HG03135 (cell line): Measurements from ENCODE around the gene SIK2.

Experiments used
- ATAC-seq: cut with Tn5 transposase; IDR thresholded peaks from one replicate; pipeline ENCODE4 v1.9.1; 2021; ENCODE audit warnings: mild to moderate bottlenecking, moderate library complexity; ENCODE audit not compliant: unreplicated experiment

The SIK2 gene

DNA sequence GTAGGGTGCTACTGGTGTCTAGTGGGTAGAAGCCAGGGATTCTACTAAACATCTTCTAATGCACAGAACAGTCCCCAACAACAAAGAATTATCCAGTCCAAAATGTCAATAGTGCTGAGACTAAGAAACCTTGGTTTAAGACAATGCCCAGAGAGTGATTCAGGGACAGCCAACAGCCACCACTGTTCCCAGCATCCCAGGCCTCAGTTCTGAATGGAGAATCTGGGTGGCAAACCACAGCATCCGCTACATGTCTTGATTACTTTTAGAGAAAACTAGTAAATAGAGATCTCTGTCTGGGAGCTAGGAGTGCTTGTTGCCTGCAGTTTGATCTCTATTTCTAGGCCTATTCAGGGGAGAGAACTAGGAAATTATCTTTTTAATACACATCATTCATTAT lies 20.9 kb upstream of the SIK2 start:
- no peak for ATAC-seq

DNA sequence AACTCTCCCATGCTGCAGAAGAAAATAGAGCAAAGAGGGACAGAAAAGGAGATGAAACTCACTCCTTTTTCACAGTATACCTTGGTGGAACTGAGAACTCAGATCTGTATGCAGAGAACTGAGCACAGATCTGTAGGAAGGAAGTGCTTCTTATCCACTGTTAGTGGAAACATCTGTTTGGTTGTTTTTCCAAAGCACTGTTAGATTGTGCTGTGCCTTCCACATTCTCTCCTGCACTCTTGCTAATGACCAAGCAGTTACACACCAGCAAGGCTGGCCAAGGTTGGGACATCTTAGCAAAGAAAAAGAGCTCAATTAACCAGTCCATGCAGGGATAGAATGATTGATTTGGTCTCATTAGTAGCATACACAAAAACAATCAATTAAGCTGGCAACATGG lies 20.1 kb upstream of the SIK2 start:
- ATAC-seq: no peak

DNA sequence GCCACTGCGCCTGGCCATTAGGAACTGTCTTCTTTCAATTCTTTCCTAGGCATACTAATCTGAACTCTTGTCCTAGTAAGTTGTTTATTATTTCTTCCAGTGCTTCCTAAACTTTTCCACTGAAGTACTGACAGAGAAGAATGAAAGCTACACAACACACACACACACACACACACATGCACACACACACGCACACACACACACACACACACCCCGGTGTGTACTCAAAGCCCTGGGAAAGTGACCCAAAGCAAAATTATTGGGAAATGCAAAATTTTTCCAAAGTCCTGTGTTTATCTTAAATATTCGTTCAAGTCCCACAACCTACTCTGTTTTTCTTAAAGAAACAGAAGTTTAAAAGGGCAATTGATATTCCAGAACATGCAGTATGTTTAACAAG lies 19.4 kb upstream of the SIK2 start:
- no peak for ATAC-seq

DNA sequence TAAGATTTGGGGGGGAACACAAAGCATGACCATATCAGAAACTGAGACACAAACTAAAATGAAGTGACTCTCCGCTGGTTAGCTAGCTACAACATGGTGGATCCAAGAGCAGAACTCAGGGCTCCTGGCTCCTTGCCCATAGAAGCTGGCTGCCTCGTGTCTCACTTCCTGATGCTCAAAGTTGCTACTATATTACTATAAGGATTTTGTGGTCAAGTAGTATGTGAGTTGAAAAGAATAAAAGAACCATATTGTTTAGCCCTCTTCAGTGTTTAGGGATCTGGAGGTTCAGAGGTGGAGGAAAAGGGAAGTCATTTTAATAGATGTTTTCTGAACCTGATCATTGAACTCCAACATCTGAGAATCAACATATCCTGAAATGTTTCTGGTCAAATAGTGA lies 16.9 kb upstream of the SIK2 start:
- no peak for ATAC-seq

DNA sequence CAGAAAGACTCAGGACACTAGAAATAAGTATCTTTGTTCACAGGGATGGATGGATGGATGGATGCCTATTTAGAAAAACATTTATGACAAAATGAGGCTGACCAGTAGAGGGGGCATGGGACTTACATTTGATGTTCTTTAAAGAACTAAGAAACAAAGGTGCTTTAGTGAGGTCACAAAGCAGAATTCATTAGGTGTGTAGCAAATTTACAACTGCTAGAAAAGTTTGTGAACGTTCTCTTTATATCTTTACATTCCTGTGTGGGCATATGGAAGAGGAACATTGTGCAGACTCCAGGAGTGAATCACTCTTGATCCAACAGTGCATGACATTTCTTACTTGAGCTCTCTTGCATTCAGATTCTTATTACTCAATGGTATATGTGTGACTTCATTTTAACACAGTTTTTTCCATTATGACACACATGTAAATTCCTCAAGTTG lies 15.8 kb upstream of the SIK2 start:
- no peak for ATAC-seq

DNA sequence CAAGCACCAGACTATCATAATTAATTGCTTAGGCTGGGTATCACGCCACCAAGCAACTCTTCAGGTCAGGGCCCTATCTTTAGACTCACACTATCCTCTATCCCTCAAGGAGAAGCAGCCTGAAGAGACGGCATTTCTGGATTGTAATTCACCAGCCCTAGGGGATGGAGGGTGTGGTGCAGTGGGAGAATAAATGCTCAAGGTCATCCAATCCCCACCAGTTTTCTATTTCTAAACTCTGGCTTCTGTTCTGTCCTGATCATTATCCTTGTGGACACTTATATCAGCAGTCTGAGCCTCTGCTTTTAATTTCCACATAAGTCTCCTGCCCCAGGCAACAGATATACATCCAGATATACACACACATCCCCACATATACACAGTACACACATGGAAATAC lies 13.1 kb upstream of the SIK2 start:
- ATAC-seq: no peak

DNA sequence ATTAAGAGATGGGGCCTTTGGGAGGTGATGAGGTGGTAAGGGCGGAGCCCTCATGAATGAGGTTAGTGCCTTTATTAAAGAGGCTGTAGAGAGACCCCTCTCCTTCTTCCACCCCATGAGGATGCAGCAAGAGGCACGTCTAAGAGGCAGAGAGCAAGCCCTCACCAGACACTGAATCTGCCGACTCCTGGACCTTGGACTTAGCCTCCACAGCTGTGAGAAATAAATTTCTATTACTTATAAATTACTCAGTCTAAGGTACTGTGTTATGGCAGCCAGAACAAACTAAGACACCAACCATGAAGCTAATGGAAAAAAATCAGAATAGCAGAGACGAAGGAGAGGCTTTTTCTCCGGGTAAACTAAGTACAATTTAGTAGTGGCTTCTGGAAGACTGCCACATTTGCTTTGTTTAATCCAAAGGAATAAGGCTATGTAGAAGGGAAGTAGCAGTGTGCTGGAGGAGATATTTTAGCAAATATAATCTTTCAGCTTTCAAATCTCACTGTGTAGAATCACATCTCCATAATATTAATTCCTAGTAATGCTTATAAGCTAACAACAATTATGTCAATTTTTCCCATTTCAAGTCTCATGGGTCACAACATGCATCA lies 12.3 kb upstream of the SIK2 start:
- no peak for ATAC-seq

DNA sequence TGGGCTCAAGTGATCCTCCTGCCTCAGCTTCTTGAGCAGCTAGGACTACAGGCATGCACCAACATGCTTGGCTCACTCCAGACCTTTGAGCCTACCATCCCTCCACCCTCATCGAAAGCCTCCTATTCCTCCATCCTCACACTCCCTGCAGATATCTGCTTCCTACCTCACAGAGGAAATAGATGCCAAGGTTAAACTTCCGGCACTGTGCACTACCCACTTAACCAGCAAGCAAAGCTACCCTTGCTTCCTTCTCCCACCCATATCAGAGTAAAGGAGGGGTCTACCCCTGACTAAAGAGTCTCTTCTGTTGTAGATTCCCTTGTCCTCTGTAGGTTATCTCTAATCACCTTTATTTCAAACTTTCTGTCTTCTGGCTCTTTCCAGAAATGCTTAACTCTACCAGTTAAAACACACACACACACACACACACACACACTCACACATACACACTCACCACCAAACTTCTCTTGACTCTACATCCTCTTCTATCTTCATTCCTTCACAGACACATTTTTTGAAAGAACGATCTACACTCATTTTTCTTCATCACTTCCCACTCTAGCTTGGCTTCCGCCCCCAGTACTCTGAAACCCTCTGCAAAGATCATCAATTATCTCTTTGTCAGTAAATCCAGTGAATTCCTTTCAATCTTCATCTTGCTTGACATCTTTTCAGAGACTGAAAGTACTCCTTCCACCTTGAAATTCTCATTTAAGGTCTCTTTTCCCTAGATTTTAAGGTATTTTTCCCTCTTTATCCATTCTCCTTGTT lies 10.9 kb upstream of the SIK2 start:
- ATAC-seq: no peak

DNA sequence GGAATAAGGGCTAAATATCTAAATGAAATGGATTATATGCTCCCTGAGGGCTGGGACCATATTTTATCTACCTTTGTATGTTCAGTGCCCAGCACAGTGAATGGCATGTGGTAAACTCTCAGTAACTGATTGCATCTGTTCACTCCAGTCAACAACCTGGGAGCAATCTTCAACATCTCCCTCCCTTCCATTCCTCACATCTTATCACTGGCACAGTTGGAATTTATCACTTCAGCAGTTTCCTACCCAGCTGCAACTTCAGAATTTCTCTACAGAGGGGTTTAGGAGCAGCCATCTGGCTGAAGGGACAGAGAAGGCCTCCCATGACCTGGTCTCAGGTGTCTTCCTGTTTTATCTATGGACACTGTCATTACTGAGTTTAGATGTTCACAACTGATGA lies 9.8 kb upstream of the SIK2 start:
- ATAC-seq: no peak

DNA sequence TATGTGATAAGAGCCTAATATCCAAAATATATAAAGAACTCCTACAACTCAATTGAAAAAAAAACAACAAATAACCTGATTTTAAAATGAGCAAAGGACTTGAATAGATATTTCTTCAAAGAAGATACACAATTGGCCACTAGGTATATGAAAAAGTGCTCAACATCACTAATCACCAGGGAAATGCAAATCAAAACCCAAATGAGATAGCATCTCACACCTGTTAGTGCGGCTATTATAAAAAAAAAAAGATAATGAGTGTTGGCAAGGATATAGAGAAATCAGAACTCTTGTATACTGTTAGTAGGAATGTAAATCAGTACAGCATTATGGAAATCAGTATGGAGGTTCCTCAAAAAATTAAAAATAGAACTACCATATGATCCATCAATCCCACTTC lies 5.9 kb upstream of the SIK2 start:
- no peak for ATAC-seq

DNA sequence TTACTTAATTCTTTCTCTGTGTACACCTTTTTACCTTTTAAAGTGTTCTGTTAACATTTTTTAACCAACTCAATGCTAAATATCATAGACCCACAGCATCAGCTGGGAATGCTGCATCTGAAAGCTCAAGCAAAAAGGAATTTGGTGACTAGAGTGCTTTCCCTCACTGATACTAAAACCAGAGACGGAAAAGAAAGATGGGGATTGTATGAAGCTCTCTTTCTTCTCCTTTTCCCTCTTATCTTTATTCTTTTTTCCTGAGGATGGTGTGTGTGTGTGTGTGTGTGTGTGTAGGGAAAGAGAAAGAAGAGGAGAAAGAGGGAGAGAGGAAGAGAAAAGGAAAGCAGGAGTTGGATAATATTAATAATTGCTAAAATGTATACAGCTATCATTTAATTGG lies 4.1 kb upstream of the SIK2 start:
- ATAC-seq: no peak

DNA sequence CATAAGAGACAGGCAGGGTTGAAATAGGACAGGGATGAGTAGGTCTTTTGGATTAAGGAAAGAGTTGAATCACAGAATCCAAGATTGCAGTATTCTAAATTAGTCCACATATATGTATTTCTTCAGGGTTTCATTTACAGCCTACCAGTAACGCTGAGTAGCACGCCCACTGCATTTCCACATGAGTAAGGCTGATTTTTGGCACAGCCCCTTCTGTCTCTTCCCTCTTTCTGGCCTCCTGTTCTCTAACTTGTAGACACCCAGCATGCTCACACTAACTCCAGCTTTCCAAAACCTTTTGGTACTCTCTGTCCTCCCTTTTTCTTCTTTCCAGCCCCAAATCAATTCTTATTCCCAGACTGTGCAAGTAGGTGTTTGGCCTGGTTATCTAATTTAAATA lies 3.7 kb upstream of the SIK2 start:
- ATAC-seq: no peak

DNA sequence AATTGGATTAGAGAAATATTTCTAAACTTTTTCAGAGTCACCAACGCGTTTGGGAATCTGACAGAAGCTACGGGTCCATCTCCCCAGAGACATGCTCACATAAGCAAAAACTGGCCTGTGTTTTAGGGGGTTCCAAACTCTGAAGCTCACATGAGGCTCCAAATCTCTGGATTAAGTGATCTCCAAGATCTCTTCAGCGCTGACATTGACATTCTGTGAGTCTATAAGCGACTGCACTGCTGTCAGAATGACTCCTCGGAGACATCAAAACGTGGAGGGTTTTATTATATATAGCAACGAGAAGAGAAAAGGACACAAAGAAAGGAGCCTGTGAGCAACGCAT lies 642 bp upstream of the SIK2 start:
- ATAC-seq: no peak

DNA sequence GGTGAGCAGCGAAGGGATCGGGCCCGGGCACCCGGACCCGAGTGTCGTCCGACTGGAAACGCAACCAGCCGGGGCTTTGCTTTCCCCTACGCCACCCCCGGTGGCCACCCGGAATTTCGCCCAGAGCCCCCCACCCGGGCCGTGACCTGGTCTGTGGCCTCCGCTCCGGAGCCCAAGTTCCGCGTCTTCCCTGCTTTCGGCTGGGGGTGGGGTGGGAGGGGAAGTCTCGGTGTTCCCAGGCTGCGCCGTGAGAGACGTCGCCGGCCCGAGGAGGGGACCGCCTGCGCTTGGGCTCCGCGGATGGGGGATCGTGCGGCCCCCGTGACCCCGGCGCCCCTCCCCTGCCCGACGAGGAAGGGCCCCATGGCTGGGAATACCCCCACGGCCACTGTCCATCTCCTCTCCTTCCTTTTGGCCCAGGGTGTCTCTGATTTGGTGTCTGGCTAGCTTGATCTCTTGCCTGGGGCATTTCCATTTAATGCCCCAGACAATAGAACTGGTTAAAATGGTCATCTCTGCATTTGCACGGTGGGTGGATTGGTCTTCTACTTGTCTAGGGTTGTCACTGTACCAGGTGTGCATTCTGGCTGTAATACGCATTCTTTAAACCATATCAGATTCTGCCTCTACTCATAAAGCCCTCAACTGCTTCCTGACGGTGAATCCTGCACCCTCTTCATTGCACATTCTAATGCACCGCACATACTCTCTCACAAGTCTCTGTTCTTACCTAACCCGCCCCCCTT lies 789 bp downstream of the SIK2 start:
- ATAC-seq: no peak

DNA sequence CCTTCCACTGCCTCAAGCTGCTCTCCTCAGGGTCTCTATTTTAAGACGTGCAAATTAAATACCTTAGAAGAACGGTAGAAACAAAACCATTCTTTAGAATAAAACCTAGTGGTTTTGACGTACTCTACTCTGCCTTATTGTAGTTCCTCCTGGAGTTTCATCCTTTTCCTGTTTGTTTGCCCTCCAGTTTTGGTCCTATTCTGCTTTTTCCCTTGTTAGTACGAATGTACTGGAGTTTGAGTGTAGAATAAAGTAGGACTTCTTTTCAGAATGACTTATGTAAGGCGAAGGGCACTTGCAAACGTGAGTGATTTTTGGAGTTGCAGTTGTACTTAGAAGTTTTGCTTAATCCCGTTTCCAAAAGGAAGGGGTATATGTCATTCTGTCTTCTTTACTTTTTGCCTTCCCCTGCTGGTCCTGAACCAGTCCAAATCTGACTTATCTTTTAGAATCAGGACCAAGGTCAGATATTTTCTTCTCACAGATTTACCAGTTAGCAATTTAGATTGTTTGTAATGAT lies 1.4 kb downstream of the SIK2 start:
- no peak for ATAC-seq

DNA sequence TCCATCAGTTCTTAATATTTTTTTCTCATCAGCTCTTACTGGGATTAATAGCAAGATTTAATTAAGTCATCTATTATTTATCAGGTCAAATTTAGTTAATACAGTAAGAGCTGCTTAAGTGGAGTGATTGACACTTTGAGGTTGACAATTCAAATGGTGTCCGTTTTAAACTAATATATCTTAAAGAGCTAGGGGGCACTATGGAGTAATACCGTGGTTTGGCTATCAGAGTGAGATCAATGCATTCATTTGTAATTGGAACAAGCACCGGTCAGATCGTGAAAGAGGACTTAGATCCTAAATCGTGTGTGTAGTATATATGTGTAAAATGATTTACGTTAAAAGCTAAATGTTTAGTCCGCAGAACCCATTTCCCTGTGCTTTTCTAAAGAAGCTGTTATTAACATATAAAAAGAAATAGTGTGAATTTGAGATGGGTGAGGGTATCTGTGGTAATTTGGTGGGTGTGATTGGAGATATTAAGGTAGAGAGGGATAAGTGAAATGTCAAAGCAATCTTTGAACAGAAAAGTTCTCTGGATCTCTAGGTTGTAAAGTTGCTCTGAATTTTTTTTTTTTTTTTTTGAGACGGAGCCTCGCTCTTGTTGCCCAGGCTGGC lies 2.3 kb downstream of the SIK2 start:
- ATAC-seq: no peak

DNA sequence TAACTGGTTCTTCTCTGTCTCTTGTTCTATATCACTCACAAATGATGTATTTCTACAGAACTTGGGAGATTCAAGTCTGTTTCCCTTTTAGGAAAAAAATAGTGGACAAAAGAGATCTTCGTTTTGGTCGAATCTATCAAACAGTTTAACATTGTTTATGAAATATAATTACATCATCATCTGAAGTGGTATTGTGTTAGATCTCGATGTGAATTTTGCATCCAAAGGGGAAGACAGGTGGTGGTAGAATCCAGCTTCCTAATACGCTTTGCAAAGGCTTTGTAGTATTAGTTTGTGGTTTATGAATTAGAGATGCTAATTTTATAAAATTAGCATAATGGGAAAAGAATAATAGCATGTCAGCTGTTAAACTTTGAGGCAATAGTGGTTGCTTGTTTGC lies 3.4 kb downstream of the SIK2 start:
- ATAC-seq: no peak

DNA sequence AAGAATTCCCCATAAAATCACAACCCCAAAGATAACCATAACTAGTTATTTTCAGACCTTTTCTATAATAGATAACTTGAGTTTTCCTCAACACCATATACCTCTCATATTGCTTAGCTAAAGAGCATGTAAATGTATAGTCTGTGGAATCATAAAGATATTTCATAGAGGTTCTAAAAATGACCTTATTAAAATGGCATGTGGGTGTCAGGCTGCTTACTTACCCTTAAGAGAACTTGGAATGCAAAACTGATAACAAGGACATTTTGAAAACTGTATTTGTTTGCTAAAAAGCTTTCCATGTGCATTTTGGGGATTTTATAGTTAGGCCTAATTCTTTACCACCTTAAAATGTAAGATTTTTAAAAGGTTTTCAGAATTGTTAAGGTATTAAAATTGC lies 4.7 kb downstream of the SIK2 start:
- no peak for ATAC-seq

DNA sequence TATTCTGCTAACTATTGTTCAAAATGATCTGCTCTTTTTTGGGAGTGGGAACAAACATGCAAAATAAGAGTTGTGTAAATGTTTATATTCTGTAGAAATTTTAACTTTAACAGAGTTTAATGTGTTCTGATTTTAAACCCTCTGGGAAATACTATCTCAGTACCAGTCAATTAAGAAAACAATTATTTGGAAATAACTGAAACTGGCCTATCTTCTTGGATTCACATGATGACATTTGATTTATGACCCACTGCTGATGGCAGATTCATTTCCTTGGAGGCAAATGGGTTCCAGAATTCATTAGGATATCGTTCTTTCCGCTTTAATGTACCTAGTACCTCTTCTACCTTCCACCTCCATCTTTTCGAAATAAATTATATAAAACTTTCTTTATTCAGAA lies 5.5 kb downstream of the SIK2 start:
- ATAC-seq: no peak

DNA sequence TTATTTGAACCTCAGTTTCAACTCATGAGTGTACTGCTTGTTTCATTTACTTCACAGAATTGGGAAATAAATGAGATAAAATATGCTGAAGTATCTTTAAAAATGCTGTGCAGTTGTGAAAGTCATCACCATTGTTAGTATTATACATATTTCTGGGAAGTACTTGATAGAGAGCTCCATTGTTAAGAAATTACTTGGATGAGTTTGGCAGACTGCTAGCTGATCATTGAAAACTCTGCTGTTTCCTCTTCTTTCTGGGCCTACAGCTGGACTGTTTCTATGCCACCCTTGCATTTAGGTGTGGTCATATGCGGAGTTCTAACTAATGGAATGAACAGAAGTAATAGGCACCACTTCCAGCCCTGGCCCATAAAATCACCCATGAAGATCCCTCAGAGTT lies 10.0 kb downstream of the SIK2 start:
- no peak for ATAC-seq

DNA sequence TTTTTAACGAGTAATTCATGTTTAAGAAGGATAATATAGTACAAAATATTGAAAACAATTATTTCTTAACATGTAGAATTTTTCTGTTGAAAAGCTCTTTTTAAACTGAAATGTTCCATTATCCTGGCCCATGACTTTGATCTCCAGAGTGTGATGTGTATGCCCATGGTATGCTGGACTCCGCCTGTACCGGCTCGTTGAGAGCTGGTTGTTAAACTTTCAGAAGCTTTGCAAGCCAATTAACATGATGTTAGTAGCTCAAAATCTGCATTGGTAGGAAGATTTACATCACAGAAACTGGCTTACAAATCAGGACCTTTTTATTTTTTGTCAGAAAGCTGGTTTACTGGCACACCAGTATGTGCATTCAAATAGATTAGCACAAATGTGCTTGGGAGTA lies 15.0 kb downstream of the SIK2 start:
- ATAC-seq: no peak

DNA sequence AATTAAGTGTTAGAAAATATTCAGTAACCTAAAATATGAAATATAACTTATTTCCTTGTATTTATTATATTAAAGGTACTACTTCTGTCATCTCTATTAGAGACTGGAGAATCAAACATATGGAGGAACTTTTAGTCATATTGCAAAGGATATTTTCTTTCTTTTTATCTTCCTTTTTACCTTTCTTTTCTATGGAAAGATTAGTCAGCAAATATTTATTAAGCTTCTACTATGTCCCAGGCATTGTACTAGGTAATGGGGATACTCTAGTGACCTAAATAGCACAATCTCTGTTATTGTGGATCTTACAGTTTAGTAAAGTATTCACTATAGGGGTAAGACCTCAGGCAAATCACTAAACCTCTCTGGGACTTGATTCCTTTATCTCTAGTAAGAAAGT lies 18.3 kb downstream of the SIK2 start:
- no peak for ATAC-seq
